ENCODE data around the gene PUM2. TPM values are rescaled to one million over a fixed set of nuclear protein-coding genes. Genes with fewer than 3 reads are reported as not detected.
"Not testable (repeated sequence)": the region's sequence is repeated elsewhere in the genome, so short reads cannot be mapped to it uniquely, and the experiment has no call there.

The PUM2 gene
- total RNA-seq, 1 experiment from 2014 or later: 25.7 TPM

GRCh38 chr2:20235655-20236305 lies 114.9 kb downstream of the PUM2 start:
- DNase-seq (ENCODE audit: low read depth): no peak

GRCh38 chr2:20234597-20234996 lies 116.0 kb downstream of the PUM2 start:
- DNase-seq (ENCODE audit: low read depth): not testable (repeated sequence)

- DNase-seq (ENCODE audit: low read depth): no peak
These were observed 117.8 kb downstream of the PUM2 start for GRCh38 chr2:20232837-20233207.

GRCh38 chr2:20231598-20232026 lies 119.0 kb downstream of the PUM2 start:
- peak; percentile 93 for DNase-seq (ENCODE audit: low read depth)

- DNase-seq (ENCODE audit: low read depth): no peak
These were observed 119.5 kb downstream of the PUM2 start for GRCh38 chr2:20231159-20231558.

GRCh38 chr2:20230114-20230425 lies 120.6 kb downstream of the PUM2 start:
- DNase-seq (ENCODE audit: low read depth): no peak

GRCh38 chr2:20229322-20230113 lies 121.1 kb downstream of the PUM2 start:
- DNase-seq (ENCODE audit: low read depth): no peak

GRCh38 chr2:20227894-20228505 lies 122.6 kb downstream of the PUM2 start:
- DNase-seq (ENCODE audit: low read depth): no peak

GRCh38 chr2:20226152-20226545 lies 124.5 kb downstream of the PUM2 start:
- DNase-seq (ENCODE audit: low read depth): no peak

- DNase-seq (ENCODE audit: low read depth): peak; percentile 80
These were observed 125.1 kb downstream of the PUM2 start for GRCh38 chr2:20225294-20226151.

- DNase-seq (ENCODE audit: low read depth): peak; percentile 75
These were observed 125.8 kb downstream of the PUM2 start, which contains the start of gene SDC1 for GRCh38 chr2:20224716-20225293. SDC1 (minus strand) TSS chr2:20225130; CDS start chr2:20224867, 263 bp downstream.

- no peak for DNase-seq (ENCODE audit: low read depth)
These were observed 126.4 kb downstream of the PUM2 start for GRCh38 chr2:20224164-20224715.

GRCh38 chr2:20223407-20224163 lies 127.1 kb downstream of the PUM2 start:
- DNase-seq (ENCODE audit: low read depth): peak; percentile 79

GRCh38 chr2:20222769-20223406 lies 127.8 kb downstream of the PUM2 start:
- no peak for DNase-seq (ENCODE audit: low read depth)

- no peak for DNase-seq (ENCODE audit: low read depth)
These were observed 128.5 kb downstream of the PUM2 start for GRCh38 chr2:20222014-20222768.

GRCh38 chr2:20221555-20221973 lies 129.1 kb downstream of the PUM2 start:
- DNase-seq (ENCODE audit: low read depth): peak; percentile 42

- DNase-seq (ENCODE audit: low read depth): no peak
These were observed 129.7 kb downstream of the PUM2 start for GRCh38 chr2:20220806-20221554.

GRCh38 chr2:20219763-20220380 lies 130.8 kb downstream of the PUM2 start:
- no peak for DNase-seq (ENCODE audit: low read depth)
